22Rv1 (cell line): ENCODE data around the gene OR52A1.

Source experiments
- CTCF ChIP-seq: fragments of 450-650 bp; IDR thresholded peaks from 2 replicates; pipeline ENCODE4 v1.5.1; 2017; ENCODE audit warnings: mild to moderate bottlenecking
- ZFX ChIP-seq: fragments of 450-650 bp; IDR thresholded peaks from 2 replicates; pipeline ENCODE4 v1.6.1; 2017; ENCODE audit warnings: antibody characterized with exemption, borderline replicate concordance

- TF ChIP-seq CTCF (no peak), ZFX (no peak)
Measured at GRCh38 chr11:5137996-5138395, 16.6 kb downstream of the OR52A1 start, which contains the start of gene OR52A5.
